HepG2 (cell line): ENCODE data around the gene PPP4C. TPM values are rescaled to one million over a fixed set of nuclear protein-coding genes. Genes with fewer than 3 reads are reported as not detected.

Experiments used
- ATAC-seq: fragments of 200-7000 bp; cut with Tn5 transposase; 3 replicates; pipeline ENCODE4 v1.9.1; 2020; ENCODE audit warnings: mild to moderate bottlenecking, moderate library complexity
- BruUV-seq: library from RNA; stranded (reverse); fragments of 400-500 nt; replicated peaks from 2 replicates; lab custom pipeline; 2021; lab: Mats Ljungman, UMichigan
- CTCF ChIA-PET: fragments of 300-600 bp; formaldehyde crosslinking; extraction: SDS; loops from one replicate; lab custom pipeline; 2021; ENCODE audit warnings: low total read pairs, inconsistent platforms, low intra/inter-chr PET ratio; lab: Yijun Ruan, JAX
- POLR2A ChIA-PET: fragments of 350-600 bp; sonication (Branson Sonifier 250); formaldehyde crosslinking; loops from one replicate; lab custom pipeline; 2020; ENCODE audit warnings: antibody characterized with exemption, inconsistent platforms; lab: Yijun Ruan, JAX
- DNase-seq: peaks from one replicate; pipeline ENCODE4 v3.0.0-alpha.2; 2015; ENCODE audit warnings: low spot score
- FAIRE-seq: peaks from 3 replicates; lab custom pipeline; 2011; peaks lifted over from hg19 to GRCh38; lab: Jason Lieb, UNC
- H2AFZ ChIP-seq: one replicate; pipeline ENCODE4 v1.6.1; 2011; ENCODE audit warnings: low read length, inconsistent platforms
- H3K27ac ChIP-seq: fragments of 300-600 bp; 3 replicates; pipeline ENCODE4 v1.8.0; 2011; ENCODE audit warnings: mixed run types, mild to moderate bottlenecking, mixed read lengths, low read length, inconsistent platforms; ENCODE audit not compliant: insufficient read depth; ENCODE audit errors: extremely low read length
- H3K27me3 ChIP-seq, 2 experiments: fragments of 200-600 bp in 1 of 2; 2 replicates in 1 of 2; 3 replicates in 1 of 2; pipeline versions ENCODE4 v1.6.0 to v1.8.0; 2011; ENCODE audit warnings: low read length in 2 of 2, mild to moderate bottlenecking in 2 of 2, moderate library complexity in 2 of 2, inconsistent platforms in 1 of 2; ENCODE audit not compliant: insufficient read depth in 2 of 2, control insufficient read depth in 1 of 2
- H3K36me3 ChIP-seq, 2 experiments: fragments of 200-600 bp in 1 of 2; replicated peaks in 1 of 2; 2 replicates in 1 of 2; 3 replicates in 1 of 2; pipeline versions ENCODE4 v1.5.1 to v1.8.0; 2011; ENCODE audit warnings: low read length in 2 of 2, inconsistent platforms in 1 of 2; ENCODE audit not compliant: insufficient read depth in 2 of 2, control insufficient read depth in 1 of 2
- H3K4me1 ChIP-seq: 2 replicates; pipeline ENCODE4 v1.5.1; 2012; ENCODE audit warnings: low read length, inconsistent platforms; ENCODE audit not compliant: insufficient read depth
- H3K4me2 ChIP-seq: 2 replicates; pipeline ENCODE4 v1.6.0; 2011; ENCODE audit warnings: low read depth, low read length, inconsistent platforms
- H3K4me3 ChIP-seq, 3 experiments: fragments of 200-600 bp in 1 of 3; sonication (generic), shearing (Covaris generic) in 1 of 3; replicated peaks in 1 of 3; 2 replicates each; pipeline ENCODE4 v1.5.1; 2011 to 2016; ENCODE audit warnings: low read length in 3 of 3, inconsistent platforms in 2 of 3, low read depth in 2 of 3, mild to moderate bottlenecking in 2 of 3, control low read depth in 1 of 3, mixed read lengths in 1 of 3; ENCODE audit not compliant: insufficient read depth in 1 of 3
- H3K79me2 ChIP-seq: one replicate; pipeline ENCODE4 v1.6.1; 2011; ENCODE audit warnings: low read length, inconsistent platforms; ENCODE audit not compliant: insufficient read depth
- H3K9ac ChIP-seq: 2 replicates; pipeline ENCODE4 v1.6.0; 2011; ENCODE audit warnings: mild to moderate bottlenecking, low read depth, low read length, inconsistent platforms; ENCODE audit not compliant: insufficient read depth
- H3K9me3 ChIP-seq: 2 replicates; pipeline ENCODE4 v1.5.1; 2012; ENCODE audit warnings: mild to moderate bottlenecking, low read length
- H4K20me1 ChIP-seq: 2 replicates; pipeline ENCODE4 v1.6.0; 2011; ENCODE audit warnings: inconsistent platforms, mild to moderate bottlenecking, low read length, moderate library complexity; ENCODE audit not compliant: insufficient read depth
- EHMT2 ChIP-seq: fragments of 200-600 bp; sonication (generic); IDR thresholded peaks from 2 replicates; pipeline ENCODE4 v1.7.0; 2017; ENCODE audit warnings: antibody characterized with exemption, low read depth, low read length, borderline replicate concordance
- FOXJ3 ChIP-seq: sonication (generic); formaldehyde crosslinking; IDR thresholded peaks from 2 replicates; pipeline ENCODE4 v1.4.0; 2020; ENCODE audit warnings: missing genetic modification reagents, mild to moderate bottlenecking, borderline replicate concordance
- SRSF9 ChIP-seq: fragments of 200-400 bp; formaldehyde crosslinking; IDR thresholded peaks from 2 replicates; pipeline ENCODE4 v1.6.1; 2018; ENCODE audit warnings: borderline replicate concordance, mild to moderate bottlenecking, low read depth, low read length; ENCODE audit not compliant: insufficient read depth, poor library complexity, severe bottlenecking
- TCF7L2 ChIP-seq: IDR thresholded peaks from 2 replicates; pipeline ENCODE4 v1.6.1; 2011; ENCODE audit warnings: mild to moderate bottlenecking, low read depth, low read length, moderate library complexity
- ZNF263 ChIP-seq: sonication (generic); formaldehyde crosslinking; IDR thresholded peaks from 2 replicates; pipeline ENCODE4 v1.4.0; 2020; ENCODE audit warnings: missing genetic modification reagents
- ZNF264 ChIP-seq: sonication (generic); formaldehyde crosslinking; IDR thresholded peaks from 2 replicates; pipeline ENCODE4 v1.4.0; 2020; ENCODE audit warnings: missing genetic modification reagents
- ZNF749 ChIP-seq: sonication (generic); formaldehyde crosslinking; IDR thresholded peaks from 2 replicates; pipeline ENCODE4 v1.8.0; 2022; ENCODE audit warnings: mild to moderate bottlenecking, missing genetic modification reagents, moderate library complexity, borderline replicate concordance
- WGBS: methylation state at CpG from one replicate; pipeline ENCODE4 v1.1.6; 2017; ENCODE audit warnings: low lambda C conversion rate; 5-methylcytosine and 5-hydroxymethylcytosine counted together
- in situ Hi-C: cut with HindIII; loops from 2 replicates; pipeline ENCODE4 v1.10.0; 2017; ENCODE audit warnings: low pct_unique_long_range_greater_than_20kb; ENCODE audit not compliant: extremely low pct_ligation_motif_present
- intact Hi-C: fragments of 100-400 bp; cut with micrococcal nuclease; formaldehyde crosslinking; loops from one replicate; pipeline ENCODE4 v1.10.0; 2022; ENCODE audit not compliant: unreplicated experiment
- polyA plus RNA-seq, 8 experiments: library from polyadenylated mRNA; depleted of rRNA in 3 of 8; stranded (reverse) in 7 of 8; unstranded in 1 of 8; fragments of >200 nt; fragmentation: Illumina TruSeq in 4 of 8; extraction: Trizol in 4 of 8; gene quantifications; 2 replicates each; pipeline versions ENCODE4 v1.2.1 to v1.2.3, GENCODE V29; 2011 to 2016; ENCODE audit warnings: low read depth in 4 of 8, missing spikeins in 1 of 8, mixed read lengths in 1 of 8; ENCODE audit not compliant: insufficient read depth in 1 of 8
- total RNA-seq, 5 experiments: library from RNA; depleted of rRNA; stranded (reverse); fragments of >200 nt; fragmentation: Illumina TruSeq; extraction: Trizol; gene quantifications; 2 replicates each; pipeline ENCODE4 v1.2.3, GENCODE V29; 2016; ENCODE audit warnings: low read depth in 1 of 5
- TF ChIP-seq, protein P1 (sequence below): sonication (generic); formaldehyde crosslinking; IDR thresholded peaks from 2 replicates; pipeline ENCODE4 v1.4.0; 2020; ENCODE audit warnings: missing genetic modification reagents, borderline replicate concordance
- TF ChIP-seq, protein P2 (sequence below): sonication (generic); formaldehyde crosslinking; IDR thresholded peaks from 2 replicates; pipeline ENCODE4 v1.4.0; 2020; ENCODE audit warnings: mild to moderate bottlenecking, missing genetic modification reagents, borderline replicate concordance
- TF ChIP-seq, protein P3 (sequence below): sonication (generic); formaldehyde crosslinking; IDR thresholded peaks from 2 replicates; pipeline ENCODE4 v1.8.1; 2022; ENCODE audit warnings: mild to moderate bottlenecking, missing genetic modification reagents
- TF ChIP-seq, protein P4 (sequence below): sonication (generic); formaldehyde crosslinking; conservative IDR thresholded peaks from 2 replicates; pipeline ENCODE4 v1.4.0; 2020; ENCODE audit warnings: mild to moderate bottlenecking, missing genetic modification reagents, moderate library complexity

PPP4C gene
- total and polyA plus RNA-seq, 2 of the 13 experiments (the other 11 are each of a cell fraction or from before 2014, with no cell fraction given) = 176 to 220 TPM

DNA sequence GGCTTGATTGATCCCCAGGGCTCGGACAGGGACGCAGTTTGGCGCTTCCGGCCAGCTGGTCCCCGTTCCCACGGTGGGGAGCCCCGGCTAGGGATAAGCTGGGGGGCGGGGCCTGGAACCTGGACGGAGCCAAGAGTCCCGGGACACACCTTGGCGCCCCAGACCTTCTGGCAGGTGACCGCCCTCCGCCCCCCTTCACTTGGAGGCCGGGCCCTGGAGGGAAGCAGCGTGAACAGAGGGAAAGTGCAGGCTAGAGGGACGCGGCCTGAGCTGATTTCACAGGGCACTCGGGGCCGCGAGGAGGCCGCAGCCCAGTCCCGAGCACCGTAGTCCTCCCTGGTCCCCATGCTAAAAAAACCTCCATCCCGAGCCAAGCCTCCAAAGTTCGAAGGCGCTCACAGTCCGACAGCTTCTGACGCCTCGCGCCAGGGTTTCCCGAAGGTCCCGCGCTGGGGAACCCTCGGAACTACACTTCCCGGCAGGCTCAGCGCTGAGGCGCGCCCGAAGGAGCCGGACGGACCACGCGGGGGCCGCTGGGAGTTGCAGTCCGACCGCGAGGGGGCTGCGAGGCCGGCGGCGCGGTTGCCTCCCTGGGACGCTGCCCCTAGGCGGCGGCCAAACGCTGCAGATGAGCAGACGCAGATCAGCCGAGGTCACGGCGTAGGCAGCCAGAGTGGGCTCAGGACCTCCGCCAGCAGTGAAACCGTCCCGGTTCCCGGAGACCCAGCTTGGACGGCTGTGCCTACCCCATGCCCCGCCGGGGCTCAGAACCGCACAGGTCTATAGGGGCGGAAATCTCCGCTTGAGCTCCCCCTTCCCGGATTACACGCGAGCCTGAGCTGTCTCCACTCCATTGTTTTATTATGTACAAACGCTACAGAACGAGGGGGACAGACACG lies 15.9 kb downstream of the PPP4C start, which contains the start of gene TBX6:
Gene TBX6 (minus strand): TSS at position 451 of the 899 bp plus-strand sequence. CDS start 731 bp downstream, outside the sequence.
- no peaks in the 10 kb centered on the region; a peak in 1 of 5 replicates for H3K27me3 ChIP-seq
- no peaks in the 10 kb centered on the region for H4K20me1 ChIP-seq
- WGBS = 11% methylated on average over 74 of the region's 76 CpGs
- no peaks in the 10 kb centered on the region; a peak in 1 of 5 replicates for H3K36me3 ChIP-seq
- FAIRE-seq (peak; percentile 34), DNase-seq (peak; percentile 88), ATAC-seq (peak; percentile 81)
- ChIA-PET POLR2A (interaction anchor here (0.6 to 6.0 kb wide), 16 partner anchors 10 to 550 kb away, joined by 3 to 120 read pairs (median 6); partner anchors contain the start of genes ALDOA, CORO1A, GDPD3 and MAPK3), CTCF (interaction anchor here (1.2 to 2.0 kb wide), 5 partner anchors 18 to 49 kb away, joined by 3 to 19 read pairs (median 8); partner anchors contain the start of gene GDPD3)
- peak within 1 kb of the TSS; percentile 72 for H3K27ac ChIP-seq
- H3K9ac ChIP-seq = peak within 1 kb of the TSS; percentile 72
- H3K79me2 ChIP-seq = no peaks in the 10 kb centered on the region
- in situ Hi-C loops = loop anchor here (25.0 kb wide), 1 partner anchor 546 kb away; no protein-coding TSS in a partner anchor
- H2AFZ ChIP-seq = no peak within 1 kb of the TSS
- H3K4me1 ChIP-seq = peaks cover 74% of the 10 kb centered on the region
- peak within 1 kb of the TSS; percentile 95 for H3K4me2 ChIP-seq
- no TSS peak for BruUV-seq
- intact Hi-C loops = loop anchor here (1.0 kb wide), 2 partner anchors 25 to 49 kb away; no protein-coding TSS in a partner anchor
- H3K4me3 ChIP-seq = peak within 1 kb of the TSS; percentile 58 to 78 (median 67)
- peaks cover 1% of the 10 kb centered on the region; the same call in 1 of the 2 replicates for H3K9me3 ChIP-seq
- TF ChIP-seq ZNF263 (no peak; the same call in 1 of the 2 replicates), TCF7L2 (no peak), ZNF264 (CRISPR knock-in tag) (peak; percentile 30; the same call in 1 of the 2 replicates), EHMT2 (no peak), FOXJ3 (CRISPR knock-in tag) (no peak; the same call in 1 of the 2 replicates), ZNF749 (no peak), SRSF9 (no peak)
- TF ChIP-seq, protein P1, sequence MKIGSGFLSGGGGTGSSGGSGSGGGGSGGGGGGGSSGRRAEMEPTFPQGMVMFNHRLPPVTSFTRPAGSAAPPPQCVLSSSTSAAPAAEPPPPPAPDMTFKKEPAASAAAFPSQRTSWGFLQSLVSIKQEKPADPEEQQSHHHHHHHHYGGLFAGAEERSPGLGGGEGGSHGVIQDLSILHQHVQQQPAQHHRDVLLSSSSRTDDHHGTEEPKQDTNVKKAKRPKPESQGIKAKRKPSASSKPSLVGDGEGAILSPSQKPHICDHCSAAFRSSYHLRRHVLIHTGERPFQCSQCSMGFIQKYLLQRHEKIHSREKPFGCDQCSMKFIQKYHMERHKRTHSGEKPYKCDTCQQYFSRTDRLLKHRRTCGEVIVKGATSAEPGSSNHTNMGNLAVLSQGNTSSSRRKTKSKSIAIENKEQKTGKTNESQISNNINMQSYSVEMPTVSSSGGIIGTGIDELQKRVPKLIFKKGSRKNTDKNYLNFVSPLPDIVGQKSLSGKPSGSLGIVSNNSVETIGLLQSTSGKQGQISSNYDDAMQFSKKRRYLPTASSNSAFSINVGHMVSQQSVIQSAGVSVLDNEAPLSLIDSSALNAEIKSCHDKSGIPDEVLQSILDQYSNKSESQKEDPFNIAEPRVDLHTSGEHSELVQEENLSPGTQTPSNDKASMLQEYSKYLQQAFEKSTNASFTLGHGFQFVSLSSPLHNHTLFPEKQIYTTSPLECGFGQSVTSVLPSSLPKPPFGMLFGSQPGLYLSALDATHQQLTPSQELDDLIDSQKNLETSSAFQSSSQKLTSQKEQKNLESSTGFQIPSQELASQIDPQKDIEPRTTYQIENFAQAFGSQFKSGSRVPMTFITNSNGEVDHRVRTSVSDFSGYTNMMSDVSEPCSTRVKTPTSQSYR (CRISPR knock-in tag) = no peak; the same call in 1 of the 2 replicates
- TF ChIP-seq, protein P2, sequence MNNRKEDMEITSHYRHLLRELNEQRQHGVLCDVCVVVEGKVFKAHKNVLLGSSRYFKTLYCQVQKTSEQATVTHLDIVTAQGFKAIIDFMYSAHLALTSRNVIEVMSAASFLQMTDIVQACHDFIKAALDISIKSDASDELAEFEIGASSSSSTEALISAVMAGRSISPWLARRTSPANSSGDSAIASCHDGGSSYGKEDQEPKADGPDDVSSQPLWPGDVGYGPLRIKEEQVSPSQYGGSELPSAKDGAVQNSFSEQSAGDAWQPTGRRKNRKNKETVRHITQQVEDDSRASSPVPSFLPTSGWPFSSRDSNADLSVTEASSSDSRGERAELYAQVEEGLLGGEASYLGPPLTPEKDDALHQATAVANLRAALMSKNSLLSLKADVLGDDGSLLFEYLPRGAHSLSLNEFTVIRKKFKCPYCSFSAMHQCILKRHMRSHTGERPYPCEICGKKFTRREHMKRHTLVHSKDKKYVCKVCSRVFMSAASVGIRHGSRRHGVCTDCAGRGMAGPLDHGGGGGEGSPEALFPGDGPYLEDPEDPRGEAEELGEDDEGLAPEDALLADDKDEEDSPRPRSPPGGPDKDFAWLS (CRISPR knock-in tag) = no peak
- TF ChIP-seq, protein P3, sequence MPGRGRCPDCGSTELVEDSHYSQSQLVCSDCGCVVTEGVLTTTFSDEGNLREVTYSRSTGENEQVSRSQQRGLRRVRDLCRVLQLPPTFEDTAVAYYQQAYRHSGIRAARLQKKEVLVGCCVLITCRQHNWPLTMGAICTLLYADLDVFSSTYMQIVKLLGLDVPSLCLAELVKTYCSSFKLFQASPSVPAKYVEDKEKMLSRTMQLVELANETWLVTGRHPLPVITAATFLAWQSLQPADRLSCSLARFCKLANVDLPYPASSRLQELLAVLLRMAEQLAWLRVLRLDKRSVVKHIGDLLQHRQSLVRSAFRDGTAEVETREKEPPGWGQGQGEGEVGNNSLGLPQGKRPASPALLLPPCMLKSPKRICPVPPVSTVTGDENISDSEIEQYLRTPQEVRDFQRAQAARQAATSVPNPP (CRISPR knock-in tag) = no peak
- TF ChIP-seq, protein P4, sequence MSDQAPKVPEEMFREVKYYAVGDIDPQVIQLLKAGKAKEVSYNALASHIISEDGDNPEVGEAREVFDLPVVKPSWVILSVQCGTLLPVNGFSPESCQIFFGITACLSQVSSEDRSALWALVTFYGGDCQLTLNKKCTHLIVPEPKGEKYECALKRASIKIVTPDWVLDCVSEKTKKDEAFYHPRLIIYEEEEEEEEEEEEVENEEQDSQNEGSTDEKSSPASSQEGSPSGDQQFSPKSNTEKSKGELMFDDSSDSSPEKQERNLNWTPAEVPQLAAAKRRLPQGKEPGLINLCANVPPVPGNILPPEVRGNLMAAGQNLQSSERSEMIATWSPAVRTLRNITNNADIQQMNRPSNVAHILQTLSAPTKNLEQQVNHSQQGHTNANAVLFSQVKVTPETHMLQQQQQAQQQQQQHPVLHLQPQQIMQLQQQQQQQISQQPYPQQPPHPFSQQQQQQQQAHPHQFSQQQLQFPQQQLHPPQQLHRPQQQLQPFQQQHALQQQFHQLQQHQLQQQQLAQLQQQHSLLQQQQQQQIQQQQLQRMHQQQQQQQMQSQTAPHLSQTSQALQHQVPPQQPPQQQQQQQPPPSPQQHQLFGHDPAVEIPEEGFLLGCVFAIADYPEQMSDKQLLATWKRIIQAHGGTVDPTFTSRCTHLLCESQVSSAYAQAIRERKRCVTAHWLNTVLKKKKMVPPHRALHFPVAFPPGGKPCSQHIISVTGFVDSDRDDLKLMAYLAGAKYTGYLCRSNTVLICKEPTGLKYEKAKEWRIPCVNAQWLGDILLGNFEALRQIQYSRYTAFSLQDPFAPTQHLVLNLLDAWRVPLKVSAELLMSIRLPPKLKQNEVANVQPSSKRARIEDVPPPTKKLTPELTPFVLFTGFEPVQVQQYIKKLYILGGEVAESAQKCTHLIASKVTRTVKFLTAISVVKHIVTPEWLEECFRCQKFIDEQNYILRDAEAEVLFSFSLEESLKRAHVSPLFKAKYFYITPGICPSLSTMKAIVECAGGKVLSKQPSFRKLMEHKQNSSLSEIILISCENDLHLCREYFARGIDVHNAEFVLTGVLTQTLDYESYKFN = no peak
